DND-41 (cell line): ENCODE measurements around the gene PRPF39.

Experiments used
- ATAC-seq: fragments of 200-7000 bp; cut with Tn5 transposase; 3 replicates; pipeline ENCODE4 v1.9.1; 2021; ENCODE audit warnings: low read depth; ENCODE audit not compliant: insufficient read depth
- DNase-seq: peaks from one replicate; pipeline ENCODE4 v3.0.0-alpha.2; 2020
- H2AFZ ChIP-seq: 2 replicates; pipeline ENCODE4 v1.6.0; 2012; ENCODE audit warnings: low read depth, low read length
- H3K27ac ChIP-seq: 2 replicates; pipeline ENCODE4 v1.5.1; 2012; ENCODE audit warnings: low read length, inconsistent platforms
- H3K27me3 ChIP-seq: fragments of 200-600 bp; sonication (generic); 2 replicates; pipeline ENCODE4 v1.6.0; 2012; ENCODE audit warnings: low read length, mild to moderate bottlenecking, inconsistent platforms; ENCODE audit not compliant: insufficient read depth, poor library complexity
- H3K36me3 ChIP-seq: 2 replicates; pipeline ENCODE4 v1.5.1; 2012; ENCODE audit warnings: low read length, inconsistent platforms; ENCODE audit not compliant: insufficient read depth
- H3K4me1 ChIP-seq: 2 replicates; pipeline ENCODE4 v1.5.1; 2012; ENCODE audit warnings: mild to moderate bottlenecking, low read length; ENCODE audit not compliant: insufficient read depth
- H3K4me2 ChIP-seq: 2 replicates; pipeline ENCODE4 v1.6.0; 2012; ENCODE audit warnings: mild to moderate bottlenecking, moderate library complexity, low read length, inconsistent platforms; ENCODE audit not compliant: insufficient read depth
- H3K4me3 ChIP-seq, 2 experiments: fragments of 200-600 bp in 1 of 2; shearing (Covaris generic) in 1 of 2; 2 replicates each; pipeline ENCODE4 v1.5.1; 2012 to 2016; ENCODE audit warnings: inconsistent platforms in 2 of 2, low read length in 2 of 2, mild to moderate bottlenecking in 2 of 2, low read depth in 1 of 2, moderate library complexity in 1 of 2
- H3K79me2 ChIP-seq: 2 replicates; pipeline ENCODE4 v1.6.0; 2012; ENCODE audit warnings: low read length, inconsistent platforms; ENCODE audit not compliant: insufficient read depth
- H3K9ac ChIP-seq: 2 replicates; pipeline ENCODE4 v1.6.0; 2012; ENCODE audit warnings: low read depth, mild to moderate bottlenecking, inconsistent platforms, low read length, moderate library complexity
- H3K9me3 ChIP-seq: 2 replicates; pipeline ENCODE4 v1.5.1; 2012; ENCODE audit warnings: low read length, moderate library complexity, mild to moderate bottlenecking, inconsistent platforms; ENCODE audit not compliant: insufficient read depth, severe bottlenecking
- H4K20me1 ChIP-seq: 2 replicates; pipeline ENCODE4 v1.6.0; 2012; ENCODE audit warnings: low read length; ENCODE audit not compliant: insufficient read depth
- CTCF ChIP-seq: IDR thresholded peaks from 2 replicates; pipeline ENCODE4 v1.5.1; 2012; ENCODE audit warnings: borderline replicate concordance, low read length, moderate library complexity, mild to moderate bottlenecking; ENCODE audit not compliant: poor library complexity, severe bottlenecking; ENCODE audit errors: extremely low read depth
- EZH2 ChIP-seq: IDR thresholded peaks from 3 replicates; pipeline ENCODE4 v1.6.1; 2012; ENCODE audit warnings: borderline replicate concordance, low read depth, mild to moderate bottlenecking, moderate library complexity, low read length, inconsistent platforms; ENCODE audit not compliant: severe bottlenecking

The PRPF39 gene

DNA sequence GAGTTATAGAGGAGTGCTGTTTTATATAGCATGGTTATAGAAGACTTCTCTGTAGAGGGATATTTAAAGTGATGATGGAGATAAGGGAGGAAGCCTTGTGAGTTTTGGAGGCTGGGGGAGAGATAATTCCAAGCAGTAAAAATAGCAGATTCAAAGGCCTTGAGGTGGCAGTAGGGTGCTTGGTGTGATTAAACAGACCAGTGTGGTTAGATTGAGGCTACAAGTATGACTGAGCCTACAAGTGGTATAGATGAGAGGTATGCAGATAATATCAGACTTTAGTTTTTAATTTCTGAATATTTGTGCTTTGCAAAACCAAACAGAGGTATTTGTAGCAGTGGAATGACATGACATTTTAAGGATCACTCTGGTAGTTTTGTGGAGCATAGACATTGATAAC lies 72.2 kb downstream of the PRPF39 start:
- ATAC-seq, result no peak

More for the DNA sequence above, 72.2 kb downstream of the PRPF39 start:
- Histone ChIP-seq H3K27me3 (no peaks in the 10 kb centered on the region), H3K9ac (no peak overlapping the region), H3K27ac (no peak overlapping the region), H3K4me3 (no peak overlapping the region), H2AFZ (no peak overlapping the region), H3K4me2 (no peak overlapping the region), H3K36me3 (peaks cover 27% of the 10 kb centered on the region; the same call in 1 of the 2 replicates), H3K79me2 (no peaks in the 10 kb centered on the region), H3K9me3 (no peaks in the 10 kb centered on the region), H3K4me1 (no peaks in the 10 kb centered on the region), H4K20me1 (no peaks in the 10 kb centered on the region)
- no peak for TF ChIP-seq EZH2
- no peak for TF ChIP-seq CTCF
- no peak for DNase-seq
